ENCODE results near the gene LEMD2.

The LEMD2 gene

GRCh38 chr6:33763483-33763882 lies 25.4 kb downstream of the LEMD2 start:
- H3K4me3 ChIP-seq (replicated peaks; ENCODE audit: low read depth, low read length), result no peak overlapping the region
- TF ChIP-seq, protein P1, sequence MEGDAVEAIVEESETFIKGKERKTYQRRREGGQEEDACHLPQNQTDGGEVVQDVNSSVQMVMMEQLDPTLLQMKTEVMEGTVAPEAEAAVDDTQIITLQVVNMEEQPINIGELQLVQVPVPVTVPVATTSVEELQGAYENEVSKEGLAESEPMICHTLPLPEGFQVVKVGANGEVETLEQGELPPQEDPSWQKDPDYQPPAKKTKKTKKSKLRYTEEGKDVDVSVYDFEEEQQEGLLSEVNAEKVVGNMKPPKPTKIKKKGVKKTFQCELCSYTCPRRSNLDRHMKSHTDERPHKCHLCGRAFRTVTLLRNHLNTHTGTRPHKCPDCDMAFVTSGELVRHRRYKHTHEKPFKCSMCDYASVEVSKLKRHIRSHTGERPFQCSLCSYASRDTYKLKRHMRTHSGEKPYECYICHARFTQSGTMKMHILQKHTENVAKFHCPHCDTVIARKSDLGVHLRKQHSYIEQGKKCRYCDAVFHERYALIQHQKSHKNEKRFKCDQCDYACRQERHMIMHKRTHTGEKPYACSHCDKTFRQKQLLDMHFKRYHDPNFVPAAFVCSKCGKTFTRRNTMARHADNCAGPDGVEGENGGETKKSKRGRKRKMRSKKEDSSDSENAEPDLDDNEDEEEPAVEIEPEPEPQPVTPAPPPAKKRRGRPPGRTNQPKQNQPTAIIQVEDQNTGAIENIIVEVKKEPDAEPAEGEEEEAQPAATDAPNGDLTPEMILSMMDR (IDR thresholded peaks at IDR 0.05; ENCODE audit: low read depth, low read length, missing control alignments), result no peak
- no peak for DNase-seq (ENCODE audit: extremely low read depth, low read depth)

DNA sequence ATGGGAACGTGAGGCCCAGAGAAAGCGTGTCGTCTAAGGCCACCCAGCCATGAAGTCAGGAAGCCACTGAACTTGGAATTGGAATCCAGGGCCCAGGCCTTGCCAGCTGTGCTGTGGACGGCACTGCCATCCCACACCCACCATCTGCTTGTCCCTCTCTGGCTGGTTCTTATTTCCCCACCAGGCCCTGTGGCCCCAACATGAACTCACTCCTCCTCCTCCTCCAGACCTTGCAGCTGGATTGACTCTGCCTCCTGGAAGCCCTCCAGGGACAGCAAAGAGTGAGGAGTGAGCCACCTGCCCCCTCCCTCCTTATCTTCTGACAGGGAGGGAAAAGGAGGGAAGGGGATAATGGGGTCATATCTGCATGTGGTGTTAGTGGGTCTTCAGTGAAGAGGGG lies 26.2 kb downstream of the LEMD2 start:
- no peak overlapping the region for H3K4me3 ChIP-seq (replicated peaks; ENCODE audit: low read depth, low read length)
- TF ChIP-seq, protein P1 (IDR thresholded peaks at IDR 0.05; ENCODE audit: low read depth, low read length, missing control alignments), result no peak
- DNase-seq (ENCODE audit: extremely low read depth, low read depth), result no peak

DNA sequence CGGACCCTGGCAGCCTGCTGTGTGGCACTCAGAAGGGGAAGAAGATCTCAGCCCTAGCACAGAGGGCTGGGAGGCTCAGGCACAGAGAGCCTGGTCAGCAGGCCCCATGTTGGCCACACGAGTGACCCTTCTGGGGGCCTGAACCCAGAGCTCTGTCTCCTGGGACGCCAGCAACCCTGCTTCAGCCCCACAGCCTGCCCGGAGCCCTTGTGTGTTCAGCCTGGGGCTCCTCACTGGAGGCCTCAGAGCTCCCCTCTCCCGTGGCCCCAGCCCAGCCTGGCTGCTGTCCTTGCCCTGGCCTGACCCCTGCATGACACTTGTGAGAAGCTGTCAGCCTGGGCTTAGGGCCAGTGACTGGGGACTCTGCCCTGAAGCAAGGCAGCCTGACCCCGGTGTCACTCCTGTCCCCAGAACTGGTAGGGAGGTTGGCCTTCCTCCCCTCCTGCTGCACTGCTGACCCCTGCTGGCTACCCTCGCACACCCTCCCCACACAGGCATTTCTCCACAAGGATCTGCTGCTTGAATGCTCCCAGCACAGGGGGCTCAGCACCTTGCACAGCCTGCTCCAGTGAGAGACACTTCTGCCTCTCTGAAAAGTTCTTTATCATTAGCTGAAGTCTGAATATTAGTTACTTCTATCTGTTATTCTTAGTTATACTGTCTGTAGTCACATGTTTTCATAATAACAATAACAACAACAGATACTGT lies 26.9 kb downstream of the LEMD2 start:
- no peak for DNase-seq (ENCODE audit: extremely low read depth, low read depth)
- no peak overlapping the region for H3K4me3 ChIP-seq (replicated peaks; ENCODE audit: low read depth, low read length)
- TF ChIP-seq, protein P1 (IDR thresholded peaks at IDR 0.05; ENCODE audit: low read depth, low read length, missing control alignments), result peak; percentile 69

GRCh38 chr6:33761581-33761921 lies 27.4 kb downstream of the LEMD2 start:
- TF ChIP-seq, protein P1 (IDR thresholded peaks at IDR 0.05; ENCODE audit: low read depth, low read length, missing control alignments), result no peak
- no peak overlapping the region for H3K4me3 ChIP-seq (replicated peaks; ENCODE audit: low read depth, low read length)
- no peak for DNase-seq (ENCODE audit: extremely low read depth, low read depth)

GRCh38 chr6:33759887-33760629 lies 28.9 kb downstream of the LEMD2 start:
- TF ChIP-seq, protein P1 (IDR thresholded peaks at IDR 0.05; ENCODE audit: low read depth, low read length, missing control alignments), result no peak
- H3K4me3 ChIP-seq (replicated peaks; ENCODE audit: low read depth, low read length), result no peak overlapping the region
- DNase-seq (ENCODE audit: extremely low read depth, low read depth), result no peak

GRCh38 chr6:33758815-33759216 lies 30.1 kb downstream of the LEMD2 start:
- H3K4me3 ChIP-seq (replicated peaks; ENCODE audit: low read depth, low read length), result no peak overlapping the region
- DNase-seq (ENCODE audit: extremely low read depth, low read depth), result no peak
- TF ChIP-seq, protein P1 (IDR thresholded peaks at IDR 0.05; ENCODE audit: low read depth, low read length, missing control alignments), result no peak

Measured in HFF-Myc (cell line).